ENCODE measurements around the gene INO80.
A peak's percentile ranks its signal among the peaks of the same experiment; 100 is the strongest.

The INO80 gene

GRCh38 chr15:40932649-40933516, 183.2 kb downstream of the INO80 start:
- Histone ChIP-seq H3K27ac (no peak overlapping the region), H3K4me3 (no peak overlapping the region)
- no peak for DNase-seq (ENCODE audit: low spot score)
- TF ChIP-seq CTCF (IDR thresholded peaks at IDR 0.05): no peak

- H3K4me3 ChIP-seq: peak overlapping the region; percentile 70
- no peak for TF ChIP-seq CTCF (IDR thresholded peaks at IDR 0.05)
- DNase-seq (ENCODE audit: low spot score): no peak
- no peak overlapping the region for H3K27ac ChIP-seq
These were observed 183.9 kb downstream of the INO80 start for GRCh38 chr15:40932156-40932555.

DNA sequence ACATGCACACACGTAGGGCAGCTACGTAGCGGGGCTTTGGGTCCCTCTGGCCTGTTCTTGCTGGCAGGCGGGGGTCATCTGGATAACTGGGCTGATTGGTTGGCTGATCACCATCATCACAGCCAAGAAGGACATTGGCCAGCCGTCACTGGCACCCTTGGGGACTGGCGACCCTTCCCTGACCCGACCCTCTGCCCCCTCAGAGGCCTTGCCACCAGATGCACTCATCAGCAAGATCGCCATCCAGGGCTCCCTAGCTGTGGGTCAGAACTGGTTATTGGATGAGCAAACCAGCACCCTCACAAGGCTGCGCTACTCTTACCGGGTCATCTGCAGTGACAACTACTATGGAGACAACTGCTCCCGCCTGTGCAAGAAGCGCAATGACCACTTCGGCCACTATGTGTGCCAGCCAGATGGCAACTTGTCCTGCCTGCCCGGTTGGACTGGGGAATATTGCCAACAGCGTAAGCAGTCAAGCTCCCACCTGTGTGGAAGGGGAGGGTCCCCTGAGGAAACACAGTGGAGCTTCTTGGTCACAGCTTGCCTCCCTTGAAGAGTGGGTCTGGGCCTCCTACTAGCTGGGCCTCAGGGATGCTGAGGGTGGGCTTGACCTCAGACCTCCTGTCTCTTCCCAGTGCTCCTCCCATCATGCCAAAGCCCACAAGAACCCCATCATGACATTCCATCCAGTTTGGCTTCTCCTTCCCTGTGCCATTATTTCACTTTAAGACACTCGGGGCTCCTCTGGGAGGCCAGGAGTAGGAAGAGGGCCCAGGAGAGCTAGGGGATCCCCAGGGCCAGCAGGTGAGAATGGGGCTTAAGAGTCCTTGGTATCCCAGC, 184.6 kb downstream of the INO80 start:
- DNase-seq (ENCODE audit: low spot score): no peak
- no peak for TF ChIP-seq CTCF (IDR thresholded peaks at IDR 0.05)
- peak overlapping the region; percentile 70 for H3K4me3 ChIP-seq
- H3K27ac ChIP-seq: peak overlapping the region in 1 of 2 donors; percentile 46

DNA sequence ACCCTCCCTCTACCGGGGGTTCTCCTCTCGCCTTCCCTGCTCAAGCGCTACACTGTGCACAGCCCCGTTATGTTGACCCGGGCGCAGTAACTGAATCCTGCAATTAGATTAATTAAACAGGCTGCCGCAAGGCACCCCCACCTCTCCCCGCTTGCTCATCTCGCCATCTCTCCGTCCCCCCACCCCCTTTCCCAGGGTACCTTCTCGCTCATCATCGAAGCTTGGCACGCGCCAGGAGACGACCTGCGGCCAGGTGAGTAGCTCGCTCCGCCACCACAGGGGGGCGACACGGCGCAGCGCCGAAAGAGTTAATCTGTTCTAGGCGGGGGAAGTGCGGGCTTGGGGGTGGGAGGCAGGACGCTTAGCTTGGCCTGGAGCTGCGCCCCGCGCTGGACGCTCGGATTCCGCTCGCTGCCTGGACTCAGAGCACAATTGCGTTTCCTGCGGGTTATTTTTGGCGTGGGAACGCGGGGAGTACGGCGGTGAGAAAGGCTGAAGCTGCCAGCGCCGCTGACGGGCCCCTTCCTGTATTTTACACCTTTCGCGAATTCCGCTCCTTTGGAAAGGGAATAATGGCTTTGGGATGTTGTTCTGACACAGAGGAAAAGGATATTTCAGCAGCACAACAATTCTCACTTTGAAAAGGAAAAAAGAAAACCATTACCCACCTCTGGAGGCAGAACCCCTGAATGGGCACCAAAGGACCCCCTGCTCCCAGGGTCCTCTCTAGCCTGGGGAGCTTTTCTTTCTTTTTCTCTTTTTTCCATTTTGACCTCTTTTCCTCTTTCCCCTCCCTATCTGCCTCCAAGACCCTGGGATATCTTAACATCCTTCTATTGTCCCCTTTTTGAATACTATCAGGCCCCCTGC, 185.4 kb downstream of the INO80 start:
- TF ChIP-seq CTCF (IDR thresholded peaks at IDR 0.05): no peak
- H3K4me3 ChIP-seq: peak overlapping the region; percentile 70
- peak overlapping the region in 1 of 2 donors; percentile 46 for H3K27ac ChIP-seq
- DNase-seq (ENCODE audit: low spot score): no peak

DNA sequence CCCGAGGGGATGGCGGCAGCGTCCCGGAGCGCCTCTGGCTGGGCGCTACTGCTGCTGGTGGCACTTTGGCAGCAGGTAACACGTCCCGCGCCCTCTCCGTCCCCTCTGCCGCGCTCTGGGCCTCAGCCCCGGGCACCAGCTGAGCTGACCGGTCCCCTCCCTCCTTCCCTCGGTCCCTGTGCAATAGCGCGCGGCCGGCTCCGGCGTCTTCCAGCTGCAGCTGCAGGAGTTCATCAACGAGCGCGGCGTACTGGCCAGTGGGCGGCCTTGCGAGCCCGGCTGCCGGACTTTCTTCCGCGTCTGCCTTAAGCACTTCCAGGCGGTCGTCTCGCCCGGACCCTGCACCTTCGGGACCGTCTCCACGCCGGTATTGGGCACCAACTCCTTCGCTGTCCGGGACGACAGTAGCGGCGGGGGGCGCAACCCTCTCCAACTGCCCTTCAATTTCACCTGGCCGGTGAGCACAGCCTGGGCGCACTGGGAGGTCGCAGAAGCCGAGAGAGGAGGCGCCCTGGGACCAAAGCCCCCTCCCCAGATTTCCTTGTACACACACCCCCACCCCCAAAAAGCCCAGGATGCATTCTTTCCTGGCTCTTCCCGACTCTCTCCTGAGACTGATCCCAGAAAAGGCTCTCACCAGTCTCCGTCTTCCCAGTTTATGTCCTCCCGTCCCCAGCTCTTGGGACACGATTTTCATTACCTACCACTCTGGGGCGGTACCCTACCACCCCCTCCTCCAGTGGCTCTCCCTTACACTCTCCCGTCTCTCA, 186.2 kb downstream of the INO80 start:
- Histone ChIP-seq H3K27ac (peak overlapping the region in 1 of 2 donors; percentile 27), H3K4me3 (peak overlapping the region; percentile 70)
- no peak for DNase-seq (ENCODE audit: low spot score)
- TF ChIP-seq CTCF (IDR thresholded peaks at IDR 0.05): no peak
